HCEC 1CT (cell line): ENCODE measurements around the gene STUM.

Experiments
- DNase-seq: peaks from one replicate; pipeline ENCODE4 v3.0.0-alpha.2; 2017

Gene STUM

GRCh38 chr1:226534098-226534497 lies 14.5 kb upstream of the STUM start:
- DNase-seq = no peak

- no peak for DNase-seq
These were observed 13.9 kb upstream of the STUM start for GRCh38 chr1:226534645-226535044.

- no peak for DNase-seq
These were observed 12.9 kb upstream of the STUM start for GRCh38 chr1:226535666-226536065.

- DNase-seq = no peak
These were observed 7.3 kb upstream of the STUM start for GRCh38 chr1:226541231-226541630.

- DNase-seq = no peak
These were observed 6.6 kb upstream of the STUM start for GRCh38 chr1:226541631-226542622.

- DNase-seq = no peak
These were observed 5.9 kb upstream of the STUM start for GRCh38 chr1:226542623-226543103.

GRCh38 chr1:226545836-226546596 lies 2.5 kb upstream of the STUM start:
- DNase-seq = no peak

GRCh38 chr1:226546926-226547325 lies 1.6 kb upstream of the STUM start:
- no peak for DNase-seq

- peak; percentile 83 for DNase-seq
These were observed 791 bp upstream of the STUM start for GRCh38 chr1:226547754-226548191.

- DNase-seq = no peak
These were observed 751 bp downstream of the STUM start for GRCh38 chr1:226549094-226549936.

- DNase-seq = no peak
These were observed 1.5 kb downstream of the STUM start for GRCh38 chr1:226549937-226550671.

GRCh38 chr1:226550672-226551041 lies 2.1 kb downstream of the STUM start:
- no peak for DNase-seq

GRCh38 chr1:226551299-226551698 lies 2.7 kb downstream of the STUM start:
- no peak for DNase-seq

- no peak for DNase-seq
These were observed 3.5 kb downstream of the STUM start for GRCh38 chr1:226552061-226552460.

GRCh38 chr1:226553266-226553923 lies 4.8 kb downstream of the STUM start:
- DNase-seq = no peak

GRCh38 chr1:226553924-226554282 lies 5.3 kb downstream of the STUM start:
- DNase-seq = no peak

- DNase-seq = no peak
These were observed 6.5 kb downstream of the STUM start for GRCh38 chr1:226555092-226555491.

GRCh38 chr1:226557424-226557823 lies 8.9 kb downstream of the STUM start:
- DNase-seq = no peak

GRCh38 chr1:226558036-226558650 lies 9.6 kb downstream of the STUM start:
- no peak for DNase-seq

GRCh38 chr1:226560243-226560642 lies 11.7 kb downstream of the STUM start:
- DNase-seq = no peak

- no peak for DNase-seq
These were observed 14.4 kb downstream of the STUM start for GRCh38 chr1:226562989-226563388.
